ENCODE measurements around the gene RASAL3.

The RASAL3 gene

GRCh38 chr19:15453091-15453578 is 11.2 kb downstream of the RASAL3 start:
- no peaks in the 10 kb centered on the region for H3K79me2 ChIP-seq (ENCODE audit: control insufficient read depth, insufficient read depth, low read length)
- no peaks in the 10 kb centered on the region for H3K79me1 ChIP-seq (ENCODE audit: low read length)
- H3K18ac ChIP-seq (ENCODE audit: low read length), result no peak overlapping the region
- no CpG with 5 or more reads among the region's 44 CpGs for WGBS (ENCODE audit: extremely low coverage, insufficient coverage, low lambda C conversion rate)
- no peak overlapping the region for H2BK120ac ChIP-seq (ENCODE audit: low read depth, low read length)
- H3K27ac ChIP-seq (ENCODE audit: low read depth, low read length), result no peak overlapping the region
- H4K5ac ChIP-seq (ENCODE audit: low read length), result no peak overlapping the region
- no peak overlapping the region for H3K4me2 ChIP-seq (ENCODE audit: low read length)
- DNase-seq, result no peak
- H3K36me3 ChIP-seq (ENCODE audit: control insufficient read depth, insufficient read depth, low read length), result no peaks in the 10 kb centered on the region
- no peak overlapping the region for H2BK15ac ChIP-seq (replicated peaks; ENCODE audit: low read depth)
- no peak overlapping the region for H3K4me3 ChIP-seq (ENCODE audit: low read length)
- no peak overlapping the region for H3K9ac ChIP-seq (ENCODE audit: low read length)
- H3K23ac ChIP-seq (ENCODE audit: low read length), result no peak overlapping the region
- H3K27me3 ChIP-seq (ENCODE audit: insufficient read depth, low read length, poor library complexity), result peaks cover 24% of the 10 kb centered on the region
- H2BK5ac ChIP-seq (ENCODE audit: low read length), result no peak overlapping the region
- no peak overlapping the region for H3K4ac ChIP-seq (ENCODE audit: low read depth, low read length)
- peak overlapping the region; percentile 25 for H3K56ac ChIP-seq (ENCODE audit: low read length)
- no peak overlapping the region for H4K8ac ChIP-seq (ENCODE audit: low read depth, low read length)
- H2AK5ac ChIP-seq (ENCODE audit: low read length), result no peak overlapping the region
- peaks cover 3% of the 10 kb centered on the region for H3K4me1 ChIP-seq (ENCODE audit: control insufficient read depth, low read depth, low read length)

GRCh38 chr19:15452111-15453047 is 12.0 kb downstream of the RASAL3 start:
- no peak overlapping the region for H3K18ac ChIP-seq (ENCODE audit: low read length)
- H2BK120ac ChIP-seq (ENCODE audit: low read depth, low read length), result no peak overlapping the region
- H4K5ac ChIP-seq (ENCODE audit: low read length), result no peak overlapping the region
- peak overlapping the region; percentile 36 for H3K9ac ChIP-seq (ENCODE audit: low read length)
- no peaks in the 10 kb centered on the region for H3K79me2 ChIP-seq (ENCODE audit: control insufficient read depth, insufficient read depth, low read length)
- no peak overlapping the region for H2BK5ac ChIP-seq (ENCODE audit: low read length)
- WGBS (ENCODE audit: extremely low coverage, insufficient coverage, low lambda C conversion rate), result no CpG with 5 or more reads among the region's 37 CpGs
- no peak overlapping the region for H3K4ac ChIP-seq (ENCODE audit: low read depth, low read length)
- no peaks in the 10 kb centered on the region for H3K36me3 ChIP-seq (ENCODE audit: control insufficient read depth, insufficient read depth, low read length)
- no peak overlapping the region for H3K4me3 ChIP-seq (ENCODE audit: low read length)
- H2AK5ac ChIP-seq (ENCODE audit: low read length), result no peak overlapping the region
- H3K56ac ChIP-seq (ENCODE audit: low read length), result peak overlapping the region; percentile 15
- no peaks in the 10 kb centered on the region for H3K79me1 ChIP-seq (ENCODE audit: low read length)
- no peak overlapping the region for H4K8ac ChIP-seq (ENCODE audit: low read depth, low read length)
- H3K27ac ChIP-seq (ENCODE audit: low read depth, low read length), result no peak overlapping the region
- DNase-seq, result peak; percentile 91
- H2BK15ac ChIP-seq (replicated peaks; ENCODE audit: low read depth), result no peak overlapping the region
- peaks cover 3% of the 10 kb centered on the region for H3K4me1 ChIP-seq (ENCODE audit: control insufficient read depth, low read depth, low read length)
- no peak overlapping the region for H3K23ac ChIP-seq (ENCODE audit: low read length)
- peak overlapping the region; percentile 67 for H3K4me2 ChIP-seq (ENCODE audit: low read length)
- peaks cover 17% of the 10 kb centered on the region for H3K27me3 ChIP-seq (ENCODE audit: insufficient read depth, low read length, poor library complexity)

DNA sequence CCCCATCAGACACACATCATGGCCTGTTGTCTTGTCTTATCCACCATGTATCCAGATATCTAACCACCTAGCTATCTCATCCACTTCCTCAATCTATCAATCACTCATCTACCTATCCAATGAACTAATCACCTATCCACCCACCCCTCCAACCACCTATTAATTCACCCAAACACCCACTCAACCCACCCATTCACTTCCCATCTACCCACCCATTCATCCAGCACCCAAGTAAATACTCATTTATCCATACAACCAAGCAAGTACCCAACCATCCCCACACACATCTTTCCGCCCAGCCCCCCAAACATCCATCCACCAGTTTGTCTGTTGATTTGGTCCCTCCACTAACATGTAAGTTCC is 13.8 kb downstream of the RASAL3 start:
- Histone ChIP-seq H2BK120ac (ENCODE audit: low read depth, low read length) (no peak overlapping the region), H3K79me1 (ENCODE audit: low read length) (no peaks in the 10 kb centered on the region), H2BK15ac (replicated peaks; ENCODE audit: low read depth) (no peak overlapping the region), H4K8ac (ENCODE audit: low read depth, low read length) (no peak overlapping the region), H3K27me3 (ENCODE audit: insufficient read depth, low read length, poor library complexity) (peaks cover 2% of the 10 kb centered on the region), H2AK5ac (ENCODE audit: low read length) (no peak overlapping the region), H3K79me2 (ENCODE audit: control insufficient read depth, insufficient read depth, low read length) (no peaks in the 10 kb centered on the region), H4K5ac (ENCODE audit: low read length) (no peak overlapping the region), H3K36me3 (ENCODE audit: control insufficient read depth, insufficient read depth, low read length) (no peaks in the 10 kb centered on the region), H3K4me1 (ENCODE audit: control insufficient read depth, low read depth, low read length) (peaks cover 3% of the 10 kb centered on the region), H3K23ac (ENCODE audit: low read length) (no peak overlapping the region), H2BK5ac (ENCODE audit: low read length) (no peak overlapping the region), H3K27ac (ENCODE audit: low read depth, low read length) (no peak overlapping the region), H3K9ac (ENCODE audit: low read length) (no peak overlapping the region), H3K4me3 (ENCODE audit: low read length) (no peak overlapping the region), H3K4me2 (ENCODE audit: low read length) (no peak overlapping the region), H3K4ac (ENCODE audit: low read depth, low read length) (no peak overlapping the region), H3K18ac (ENCODE audit: low read length) (no peak overlapping the region), H3K56ac (ENCODE audit: low read length) (no peak overlapping the region)
- WGBS (ENCODE audit: extremely low coverage, insufficient coverage, low lambda C conversion rate), result no CpG with 5 or more reads among the region's 1 CpG
- no peak for DNase-seq

DNA sequence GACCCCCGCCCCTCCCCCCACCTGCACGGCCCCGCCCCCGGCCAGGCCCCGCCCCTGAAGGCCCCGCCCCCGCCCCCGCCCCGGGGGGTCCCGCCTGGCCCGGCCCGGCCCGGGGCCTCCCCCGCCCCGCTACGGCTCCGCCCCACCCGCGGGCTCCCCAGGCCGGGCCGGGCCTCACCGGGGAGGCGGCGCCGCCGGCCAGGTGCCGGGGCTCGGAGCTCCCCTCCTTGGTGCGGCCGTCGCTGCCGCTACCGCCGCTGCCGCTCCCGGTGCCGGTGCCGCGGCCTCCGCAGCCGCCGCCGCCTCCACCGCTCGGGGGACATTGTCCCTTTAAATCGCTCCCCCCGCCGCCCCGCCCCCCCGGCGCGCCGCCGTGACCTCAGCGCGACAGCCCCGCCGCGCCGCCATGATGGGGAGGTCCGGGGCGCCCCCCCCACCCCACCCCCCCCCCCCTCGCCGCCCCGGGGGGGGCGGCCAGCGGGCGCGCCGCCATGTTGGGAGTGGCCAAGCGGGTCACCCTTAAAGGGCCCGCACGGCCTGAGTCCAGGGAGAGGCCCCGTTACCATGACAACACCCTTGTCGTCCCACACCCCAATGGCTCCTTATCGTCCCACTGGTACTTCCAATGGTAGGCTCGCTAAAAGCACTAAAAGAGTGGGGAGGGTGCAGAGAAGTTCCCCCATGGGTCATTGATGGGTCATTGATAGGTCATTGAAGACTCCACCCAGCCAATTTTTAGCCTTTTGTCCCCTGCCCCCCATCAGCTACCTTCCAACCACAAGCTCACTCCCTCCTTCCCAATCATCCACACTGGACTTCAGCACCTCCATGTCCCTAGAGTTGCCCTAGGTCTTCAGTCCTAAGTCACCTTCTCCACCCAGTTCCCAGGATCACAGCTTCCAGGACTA is 14.5 kb downstream of the RASAL3 start, which contains the start of gene WIZ:
Gene WIZ, minus strand, starts transcription at position 337 of the 908 bp plus-strand sequence. CDS start 1,649 bp downstream, outside the sequence.
- H3K27me3 ChIP-seq (ENCODE audit: insufficient read depth, low read length, poor library complexity), result peaks cover 2% of the 10 kb centered on the region
- H4K8ac ChIP-seq (ENCODE audit: low read depth, low read length), result no peak within 1 kb of the TSS
- H2BK15ac ChIP-seq (replicated peaks; ENCODE audit: low read depth), result no peak within 1 kb of the TSS
- no peaks in the 10 kb centered on the region for H3K79me2 ChIP-seq (ENCODE audit: control insufficient read depth, insufficient read depth, low read length)
- no peak within 1 kb of the TSS for H2BK5ac ChIP-seq (ENCODE audit: low read length)
- H2BK120ac ChIP-seq (ENCODE audit: low read depth, low read length), result no peak within 1 kb of the TSS
- H3K23ac ChIP-seq (ENCODE audit: low read length), result no peak within 1 kb of the TSS
- no peaks in the 10 kb centered on the region for H3K79me1 ChIP-seq (ENCODE audit: low read length)
- no peak within 1 kb of the TSS for H3K27ac ChIP-seq (ENCODE audit: low read depth, low read length)
- no CpG with 5 or more reads among the region's 77 CpGs for WGBS (ENCODE audit: extremely low coverage, insufficient coverage, low lambda C conversion rate)
- peak within 1 kb of the TSS; percentile 83 for H3K56ac ChIP-seq (ENCODE audit: low read length)
- peak within 1 kb of the TSS; percentile 15 for H3K4me3 ChIP-seq (ENCODE audit: low read length)
- peak within 1 kb of the TSS; percentile 69 for H3K18ac ChIP-seq (ENCODE audit: low read length)
- no peak within 1 kb of the TSS for H4K5ac ChIP-seq (ENCODE audit: low read length)
- no peak within 1 kb of the TSS for H3K4ac ChIP-seq (ENCODE audit: low read depth, low read length)
- peak; percentile 73 for DNase-seq
- no peaks in the 10 kb centered on the region for H3K36me3 ChIP-seq (ENCODE audit: control insufficient read depth, insufficient read depth, low read length)
- H2AK5ac ChIP-seq (ENCODE audit: low read length), result no peak within 1 kb of the TSS
- H3K4me2 ChIP-seq (ENCODE audit: low read length), result peak within 1 kb of the TSS; percentile 68
- peaks cover 3% of the 10 kb centered on the region for H3K4me1 ChIP-seq (ENCODE audit: control insufficient read depth, low read depth, low read length)
- peak within 1 kb of the TSS; percentile 55 for H3K9ac ChIP-seq (ENCODE audit: low read length)

DNA sequence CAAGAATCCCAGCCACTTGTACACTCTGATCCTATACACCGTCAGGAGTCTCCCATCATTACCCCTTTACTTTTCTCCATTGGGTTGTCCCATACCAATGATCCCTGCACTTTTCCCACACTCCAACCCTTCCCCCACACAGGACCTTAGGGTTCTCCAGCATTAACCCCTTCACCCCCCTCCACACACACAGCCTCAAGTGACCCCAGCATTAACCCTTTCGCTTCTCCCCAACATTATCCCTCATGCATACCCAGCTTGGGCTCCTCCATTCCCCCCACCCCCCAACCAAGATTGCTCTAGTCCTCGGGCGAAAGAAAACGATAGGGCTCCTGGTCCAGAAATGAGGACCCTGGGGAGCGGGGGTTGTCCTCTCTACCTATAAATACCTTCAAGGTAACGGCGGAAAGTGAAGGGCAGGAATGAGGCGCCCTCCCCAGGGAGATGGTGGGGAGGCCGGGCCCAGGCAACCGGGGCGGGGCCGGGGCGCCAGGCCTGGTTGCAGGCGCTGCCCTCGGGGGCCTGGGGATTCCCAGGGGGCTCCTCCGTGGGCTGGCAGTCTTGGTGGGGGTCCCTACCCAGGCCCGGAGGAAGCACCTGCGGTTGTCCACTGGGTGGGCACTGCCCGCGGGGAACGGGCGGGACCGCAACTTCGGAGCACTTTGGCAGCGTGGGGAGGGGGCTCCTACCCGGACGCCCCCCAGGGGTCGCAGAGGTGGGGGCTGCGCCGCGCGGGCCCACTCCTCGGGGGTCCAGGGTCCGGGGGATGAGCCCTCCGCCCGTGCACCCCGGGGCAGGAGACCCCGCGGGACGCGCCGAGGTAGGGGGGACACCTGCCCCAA is 15.3 kb downstream of the RASAL3 start:
- Histone ChIP-seq H3K9ac (ENCODE audit: low read length) (peak overlapping the region; percentile 40), H3K27ac (ENCODE audit: low read depth, low read length) (no peak overlapping the region), H2BK15ac (replicated peaks; ENCODE audit: low read depth) (no peak overlapping the region), H2BK120ac (ENCODE audit: low read depth, low read length) (no peak overlapping the region), H3K79me1 (ENCODE audit: low read length) (no peaks in the 10 kb centered on the region), H2BK5ac (ENCODE audit: low read length) (no peak overlapping the region), H3K4me3 (ENCODE audit: low read length) (peak overlapping the region; percentile 15), H3K56ac (ENCODE audit: low read length) (peak overlapping the region; percentile 49), H3K27me3 (ENCODE audit: insufficient read depth, low read length, poor library complexity) (peaks cover 2% of the 10 kb centered on the region), H3K23ac (ENCODE audit: low read length) (no peak overlapping the region), H3K18ac (ENCODE audit: low read length) (no peak overlapping the region), H3K79me2 (ENCODE audit: control insufficient read depth, insufficient read depth, low read length) (no peaks in the 10 kb centered on the region), H2AK5ac (ENCODE audit: low read length) (no peak overlapping the region), H4K5ac (ENCODE audit: low read length) (no peak overlapping the region), H3K4me1 (ENCODE audit: control insufficient read depth, low read depth, low read length) (peaks cover 3% of the 10 kb centered on the region), H4K8ac (ENCODE audit: low read depth, low read length) (no peak overlapping the region), H3K4ac (ENCODE audit: low read depth, low read length) (no peak overlapping the region), H3K36me3 (ENCODE audit: control insufficient read depth, insufficient read depth, low read length) (no peaks in the 10 kb centered on the region), H3K4me2 (ENCODE audit: low read length) (peak overlapping the region; percentile 68)
- no CpG with 5 or more reads among the region's 43 CpGs for WGBS (ENCODE audit: extremely low coverage, insufficient coverage, low lambda C conversion rate)
- DNase-seq, result no peak
